DND-41 (cell line): Measurements from ENCODE around the gene CDK16.

Source experiments
- ATAC-seq: fragments of 200-7000 bp; cut with Tn5 transposase; 3 replicates; pipeline ENCODE4 v1.9.1; 2021; ENCODE audit warnings: low read depth; ENCODE audit not compliant: insufficient read depth
- DNase-seq: peaks from one replicate; pipeline ENCODE4 v3.0.0-alpha.2; 2020
- H2AFZ ChIP-seq: 2 replicates; pipeline ENCODE4 v1.6.0; 2012; ENCODE audit warnings: low read depth, low read length
- H3K27ac ChIP-seq: 2 replicates; pipeline ENCODE4 v1.5.1; 2012; ENCODE audit warnings: low read length, inconsistent platforms
- H3K27me3 ChIP-seq: fragments of 200-600 bp; sonication (generic); 2 replicates; pipeline ENCODE4 v1.6.0; 2012; ENCODE audit warnings: low read length, mild to moderate bottlenecking, inconsistent platforms; ENCODE audit not compliant: insufficient read depth, poor library complexity
- H3K36me3 ChIP-seq: 2 replicates; pipeline ENCODE4 v1.5.1; 2012; ENCODE audit warnings: low read length, inconsistent platforms; ENCODE audit not compliant: insufficient read depth
- H3K4me1 ChIP-seq: 2 replicates; pipeline ENCODE4 v1.5.1; 2012; ENCODE audit warnings: mild to moderate bottlenecking, low read length; ENCODE audit not compliant: insufficient read depth
- H3K4me2 ChIP-seq: 2 replicates; pipeline ENCODE4 v1.6.0; 2012; ENCODE audit warnings: mild to moderate bottlenecking, moderate library complexity, low read length, inconsistent platforms; ENCODE audit not compliant: insufficient read depth
- H3K4me3 ChIP-seq, 2 experiments: fragments of 200-600 bp in 1 of 2; shearing (Covaris generic) in 1 of 2; 2 replicates each; pipeline ENCODE4 v1.5.1; 2012 to 2016; ENCODE audit warnings: inconsistent platforms in 2 of 2, low read length in 2 of 2, mild to moderate bottlenecking in 2 of 2, low read depth in 1 of 2, moderate library complexity in 1 of 2
- H3K79me2 ChIP-seq: 2 replicates; pipeline ENCODE4 v1.6.0; 2012; ENCODE audit warnings: low read length, inconsistent platforms; ENCODE audit not compliant: insufficient read depth
- H3K9ac ChIP-seq: 2 replicates; pipeline ENCODE4 v1.6.0; 2012; ENCODE audit warnings: low read depth, mild to moderate bottlenecking, inconsistent platforms, low read length, moderate library complexity
- H3K9me3 ChIP-seq: 2 replicates; pipeline ENCODE4 v1.5.1; 2012; ENCODE audit warnings: low read length, moderate library complexity, mild to moderate bottlenecking, inconsistent platforms; ENCODE audit not compliant: insufficient read depth, severe bottlenecking
- H4K20me1 ChIP-seq: 2 replicates; pipeline ENCODE4 v1.6.0; 2012; ENCODE audit warnings: low read length; ENCODE audit not compliant: insufficient read depth
- EZH2 ChIP-seq: IDR thresholded peaks from 3 replicates; pipeline ENCODE4 v1.6.1; 2012; ENCODE audit warnings: borderline replicate concordance, low read depth, mild to moderate bottlenecking, moderate library complexity, low read length, inconsistent platforms; ENCODE audit not compliant: severe bottlenecking
- TF ChIP-seq, protein P1 (sequence below): IDR thresholded peaks from 2 replicates; pipeline ENCODE4 v1.5.1; 2012; ENCODE audit warnings: borderline replicate concordance, low read length, moderate library complexity, mild to moderate bottlenecking; ENCODE audit not compliant: poor library complexity, severe bottlenecking; ENCODE audit errors: extremely low read depth

CDK16 gene

DNA sequence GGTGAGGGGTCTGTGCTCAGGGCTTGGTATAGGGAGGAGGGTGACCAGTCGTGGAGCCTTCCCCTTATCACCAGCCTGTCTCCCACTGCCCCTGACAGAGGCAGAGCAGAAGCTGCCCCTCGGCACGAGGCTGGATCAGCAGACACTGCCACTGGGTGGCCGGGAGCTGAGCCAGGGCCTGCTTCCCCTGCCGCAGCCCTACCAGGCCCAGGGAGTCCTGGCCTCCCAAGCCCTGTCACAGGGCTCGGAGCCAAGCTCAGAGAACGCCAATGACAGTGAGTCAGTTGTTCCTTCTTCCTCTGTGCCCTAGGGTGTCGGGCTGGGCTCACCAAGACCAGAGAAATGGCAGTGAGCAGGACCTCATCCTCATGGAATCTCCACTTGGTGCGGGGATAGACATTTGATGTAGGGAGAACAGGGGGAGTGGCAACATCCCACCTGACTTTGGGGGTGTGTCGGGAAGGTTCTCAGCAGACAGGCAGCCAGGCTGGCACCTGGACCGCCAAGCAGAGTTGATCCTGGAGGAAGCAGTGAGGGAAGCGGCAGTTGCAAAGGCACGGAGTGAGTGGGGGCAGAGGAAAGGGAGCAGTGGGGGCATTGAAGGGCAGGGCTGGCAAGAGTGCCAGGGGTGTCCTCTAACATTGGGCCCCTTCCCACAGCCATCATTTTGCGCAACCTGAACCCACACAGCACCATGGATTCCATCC lies 39.1 kb upstream of the CDK16 start:
- H2AFZ ChIP-seq, result no peak overlapping the region
- peaks cover 89% of the 10 kb centered on the region for H3K36me3 ChIP-seq
- no peak overlapping the region for H3K27ac ChIP-seq

DNA sequence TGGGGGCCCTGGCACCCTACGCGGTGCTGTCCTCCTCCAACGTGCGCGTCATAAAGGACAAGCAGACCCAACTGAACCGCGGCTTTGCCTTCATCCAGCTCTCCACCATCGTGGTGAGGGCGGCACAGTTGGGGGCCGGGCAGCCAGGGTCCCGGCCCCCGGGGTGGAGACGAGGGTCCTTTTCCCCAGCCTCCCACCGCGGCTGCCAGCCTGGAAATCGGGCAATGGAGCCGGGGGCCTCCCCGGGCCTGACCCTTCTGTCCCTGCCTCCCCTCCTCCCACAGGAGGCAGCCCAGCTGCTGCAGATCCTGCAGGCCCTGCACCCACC lies 38.6 kb upstream of the CDK16 start:
- Histone ChIP-seq H3K27ac (no peak overlapping the region), H3K27me3 (no peaks in the 10 kb centered on the region)
- TF ChIP-seq, protein P1, sequence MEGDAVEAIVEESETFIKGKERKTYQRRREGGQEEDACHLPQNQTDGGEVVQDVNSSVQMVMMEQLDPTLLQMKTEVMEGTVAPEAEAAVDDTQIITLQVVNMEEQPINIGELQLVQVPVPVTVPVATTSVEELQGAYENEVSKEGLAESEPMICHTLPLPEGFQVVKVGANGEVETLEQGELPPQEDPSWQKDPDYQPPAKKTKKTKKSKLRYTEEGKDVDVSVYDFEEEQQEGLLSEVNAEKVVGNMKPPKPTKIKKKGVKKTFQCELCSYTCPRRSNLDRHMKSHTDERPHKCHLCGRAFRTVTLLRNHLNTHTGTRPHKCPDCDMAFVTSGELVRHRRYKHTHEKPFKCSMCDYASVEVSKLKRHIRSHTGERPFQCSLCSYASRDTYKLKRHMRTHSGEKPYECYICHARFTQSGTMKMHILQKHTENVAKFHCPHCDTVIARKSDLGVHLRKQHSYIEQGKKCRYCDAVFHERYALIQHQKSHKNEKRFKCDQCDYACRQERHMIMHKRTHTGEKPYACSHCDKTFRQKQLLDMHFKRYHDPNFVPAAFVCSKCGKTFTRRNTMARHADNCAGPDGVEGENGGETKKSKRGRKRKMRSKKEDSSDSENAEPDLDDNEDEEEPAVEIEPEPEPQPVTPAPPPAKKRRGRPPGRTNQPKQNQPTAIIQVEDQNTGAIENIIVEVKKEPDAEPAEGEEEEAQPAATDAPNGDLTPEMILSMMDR, result no peak
- TF ChIP-seq EZH2, result no peak

More for the DNA sequence above, 39.1 kb upstream of the CDK16 start:
- DNase-seq, result no peak
- H3K27me3 ChIP-seq, result no peaks in the 10 kb centered on the region
- H3K79me2 ChIP-seq, result no peaks in the 10 kb centered on the region
- H3K4me3 ChIP-seq, result no peak overlapping the region
- no peak for TF ChIP-seq EZH2
- no peak overlapping the region for H3K9ac ChIP-seq
- H4K20me1 ChIP-seq, result peaks cover 9% of the 10 kb centered on the region; the same call in 1 of the 2 replicates
- no peaks in the 10 kb centered on the region for H3K4me1 ChIP-seq
- ATAC-seq, result no peak
- H3K9me3 ChIP-seq, result no peaks in the 10 kb centered on the region
- no peak overlapping the region for H3K4me2 ChIP-seq

DNA sequence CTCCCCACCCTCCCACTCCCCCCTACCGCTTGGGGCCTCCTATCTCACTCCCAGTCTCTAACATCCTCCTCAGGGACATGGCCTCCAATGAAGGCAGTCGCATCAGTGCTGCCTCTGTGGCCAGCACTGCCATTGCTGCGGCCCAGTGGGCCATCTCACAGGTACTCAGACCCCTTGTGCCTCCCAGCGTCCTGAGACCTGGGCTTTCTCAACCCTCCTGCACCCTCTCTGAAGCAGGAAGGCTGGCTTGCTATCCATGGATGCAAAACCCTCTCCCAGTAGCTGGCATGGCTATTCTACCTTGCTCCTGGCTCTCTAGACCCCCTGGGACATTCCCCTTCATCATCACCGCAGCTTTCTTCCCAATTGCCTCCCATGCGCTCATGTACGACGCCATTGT lies 38.1 kb upstream of the CDK16 start:
- H3K4me3 ChIP-seq, result no peak overlapping the region
- no peak overlapping the region for H3K9ac ChIP-seq

More for the DNA sequence above, 38.6 kb upstream of the CDK16 start:
- H3K4me2 ChIP-seq, result no peak overlapping the region
- H3K4me3 ChIP-seq, result no peak overlapping the region
- peaks cover 89% of the 10 kb centered on the region for H3K36me3 ChIP-seq
- H4K20me1 ChIP-seq, result peaks cover 9% of the 10 kb centered on the region; the same call in 1 of the 2 replicates
- no peaks in the 10 kb centered on the region for H3K79me2 ChIP-seq
- no peak overlapping the region for H3K9ac ChIP-seq
- DNase-seq (no peak), ATAC-seq (no peak)
- H2AFZ ChIP-seq, result no peak overlapping the region
- H3K9me3 ChIP-seq, result no peaks in the 10 kb centered on the region
- no peaks in the 10 kb centered on the region for H3K4me1 ChIP-seq

DNA sequence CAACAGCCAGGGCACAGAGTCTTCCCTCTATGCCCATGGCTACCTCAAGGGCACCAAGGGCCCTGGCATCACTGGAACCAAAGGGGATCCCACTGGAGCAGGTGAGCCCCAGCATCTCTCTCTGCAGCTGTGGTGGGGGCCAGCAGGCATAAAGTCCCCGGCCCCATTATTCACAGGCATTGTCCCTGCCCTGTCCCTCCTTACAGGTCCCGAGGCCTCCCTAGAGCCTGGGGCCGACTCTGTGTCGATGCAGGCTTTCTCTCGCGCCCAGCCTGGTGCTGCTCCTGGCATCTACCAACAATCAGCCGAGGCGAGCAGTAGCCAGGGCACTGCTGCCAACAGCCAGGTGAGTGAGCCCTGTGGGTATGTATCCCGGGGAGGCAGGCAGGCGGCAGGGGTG lies 37.2 kb upstream of the CDK16 start:
- H3K79me2 ChIP-seq, result no peaks in the 10 kb centered on the region
- H3K9ac ChIP-seq, result no peak overlapping the region
- no peak overlapping the region for H3K4me3 ChIP-seq
- no peaks in the 10 kb centered on the region for H3K9me3 ChIP-seq
- H3K4me2 ChIP-seq, result no peak overlapping the region
- H3K27me3 ChIP-seq, result no peaks in the 10 kb centered on the region
- ATAC-seq (no peak), DNase-seq (no peak)
- H3K4me1 ChIP-seq, result no peaks in the 10 kb centered on the region
- no peak for TF ChIP-seq EZH2
- TF ChIP-seq, protein P1, result no peak
- H4K20me1 ChIP-seq, result peaks cover 7% of the 10 kb centered on the region; the same call in 1 of the 2 replicates
- H3K27ac ChIP-seq, result no peak overlapping the region
- no peak overlapping the region for H2AFZ ChIP-seq
- peaks cover 89% of the 10 kb centered on the region for H3K36me3 ChIP-seq

More for the DNA sequence above, 38.1 kb upstream of the CDK16 start:
- no peak for DNase-seq
- H3K9me3 ChIP-seq, result no peaks in the 10 kb centered on the region
- H3K4me1 ChIP-seq, result no peaks in the 10 kb centered on the region
- no peak overlapping the region for H3K4me2 ChIP-seq
- H4K20me1 ChIP-seq, result peaks cover 9% of the 10 kb centered on the region; the same call in 1 of the 2 replicates
- ATAC-seq, result no peak
- H3K79me2 ChIP-seq, result no peaks in the 10 kb centered on the region
- TF ChIP-seq EZH2, result no peak
- TF ChIP-seq, protein P1, result no peak
- peaks cover 89% of the 10 kb centered on the region for H3K36me3 ChIP-seq
- no peaks in the 10 kb centered on the region for H3K27me3 ChIP-seq
- no peak overlapping the region for H2AFZ ChIP-seq
- H3K27ac ChIP-seq, result no peak overlapping the region
